ENCODE data around the gene ARNT2. TPM values are rescaled to one million over a fixed set of nuclear protein-coding genes. Genes with fewer than 3 reads are reported as not detected.

The ARNT2 gene
- total and polyA plus RNA-seq, 2 experiments from 2014 or later = 4.6 to 11.6 TPM

- peaks cover 6% of the 10 kb centered on the region for H3K27me3 Mint-ChIP-seq (ENCODE audit: insufficient read depth, low read depth, poor library complexity)
- no peaks in the 10 kb centered on the region for H4K20me1 ChIP-seq (replicated peaks; ENCODE audit: insufficient read depth)
- H3K4me1 ChIP-seq (ENCODE audit: insufficient read depth) = no peaks in the 10 kb centered on the region; the same call in none of the 2 replicates
- no peak overlapping the region for H3K4me3 Mint-ChIP-seq
- ATAC-seq (no peak), DNase-seq (ENCODE audit: low spot score) (no peak)
- no peaks in the 10 kb centered on the region for H3K36me3 ChIP-seq (ENCODE audit: insufficient read depth)
- H3K4me2 ChIP-seq = no peak overlapping the region
- peak overlapping the region; percentile 41 for H3K27ac Mint-ChIP-seq
- peaks cover 2% of the 10 kb centered on the region; the same call in 1 of the 3 replicates for H3K36me3 Mint-ChIP-seq (ENCODE audit: low read depth)
- no peaks in the 10 kb centered on the region for H3K27me3 ChIP-seq (ENCODE audit: insufficient read depth)
- TF ChIP-seq ZNF462 (CRISPR knock-in tag; IDR thresholded peaks at IDR 0.05) = no peak
- TF ChIP-seq STAT1 (IDR thresholded peaks at IDR 0.05; ENCODE audit: unreplicated experiment) = no peak
- no peak for TF ChIP-seq EZH2phosphoT487 (IDR thresholded peaks at IDR 0.05; ENCODE audit: unreplicated experiment)
- no peak for TF ChIP-seq EZH2 (IDR thresholded peaks at IDR 0.05; ENCODE audit: low read depth, unreplicated experiment)
- no peak for TF ChIP-seq CREB1 (CRISPR knock-in tag; IDR thresholded peaks at IDR 0.05; ENCODE audit: low read depth)
- no peak for TF ChIP-seq ETS1 (IDR thresholded peaks at IDR 0.05)
- TF ChIP-seq ZNF331 (CRISPR knock-in tag; IDR thresholded peaks at IDR 0.05; ENCODE audit: low read depth) = no peak
- no peak for TF ChIP-seq POLR2AphosphoS5 (IDR thresholded peaks at IDR 0.05; ENCODE audit: low read depth)
- TF ChIP-seq NANOG (IDR thresholded peaks at IDR 0.05; ENCODE audit: borderline replicate concordance) = no peak
- no peak for TF ChIP-seq REST (IDR thresholded peaks at IDR 0.05; ENCODE audit: unreplicated experiment)
- no peak for TF ChIP-seq ZNF114 (CRISPR knock-in tag; IDR thresholded peaks at IDR 0.05)
- TF ChIP-seq CTCF (conservative IDR thresholded peaks at IDR 0.05; ENCODE audit: low read depth in 2 of 2) = no peak
- TF ChIP-seq JUNB (IDR thresholded peaks at IDR 0.05; ENCODE audit: unreplicated experiment) = no peak
- no peaks in the 10 kb centered on the region for H3F3A ChIP-seq (replicated peaks; ENCODE audit: low read depth)
- no peaks in the 10 kb centered on the region for H3K9me2 ChIP-seq (ENCODE audit: insufficient read depth)
- no peaks in the 10 kb centered on the region for H3K79me2 ChIP-seq (replicated peaks; ENCODE audit: insufficient read depth)
- H3K4me3 ChIP-seq = no peak overlapping the region
- H3K4me1 Mint-ChIP-seq = peaks cover 19% of the 10 kb centered on the region
- H2AFZ ChIP-seq = no peak overlapping the region
- no peak overlapping the region for H3K27ac ChIP-seq (ENCODE audit: low read depth)
- H3K9me3 Mint-ChIP-seq = no peaks in the 10 kb centered on the region
Measured at GRCh38 chr15:80464951-80465625, 60.9 kb downstream of the ARNT2 start.
